DND-41 (cell line): ENCODE results near the gene SLC7A7.

Experiments
- CTCF ChIP-seq: IDR thresholded peaks from 2 replicates; pipeline ENCODE4 v1.5.1; 2012; ENCODE audit warnings: borderline replicate concordance, low read length, moderate library complexity, mild to moderate bottlenecking; ENCODE audit not compliant: poor library complexity, severe bottlenecking; ENCODE audit errors: extremely low read depth
- EZH2 ChIP-seq: IDR thresholded peaks from 3 replicates; pipeline ENCODE4 v1.6.1; 2012; ENCODE audit warnings: borderline replicate concordance, low read depth, mild to moderate bottlenecking, moderate library complexity, low read length, inconsistent platforms; ENCODE audit not compliant: severe bottlenecking

GRCh38 chr14:22800346-22800745 is 14.9 kb downstream of the SLC7A7 start:
- TF ChIP-seq CTCF (no peak), EZH2 (no peak)
